CD14-positive monocyte (primary cell): ENCODE results near the gene SNN. TPM values are rescaled to one million over a fixed set of nuclear protein-coding genes. Genes with fewer than 3 reads are reported as not detected.
A peak's percentile ranks its signal among the peaks of the same experiment; 100 is the strongest.

ENCODE experiments used
- DNase-seq, 3 donors: peaks; one replicate each; pipeline ENCODE4 v3.0.0-alpha.2; 2011 to 2022
- H2AFZ ChIP-seq: 2 replicates; pipeline ENCODE4 v1.6.0; 2012; ENCODE audit warnings: mild to moderate bottlenecking, low read depth, low read length, inconsistent platforms; ENCODE audit not compliant: insufficient read depth, poor library complexity, severe bottlenecking
- H3K27ac ChIP-seq, 2 donors: 1 replicate in 1 of 2; 2 replicates in 1 of 2; pipeline ENCODE4 v1.5.1; 2012 to 2013; ENCODE audit warnings: low read length in 2 of 2, control low read depth in 1 of 2, inconsistent platforms in 1 of 2, low read depth in 1 of 2, mild to moderate bottlenecking in 1 of 2
- H3K27me3 ChIP-seq, 2 donors: one replicate each; pipeline versions ENCODE4 v1.6.0 to v1.6.1; 2011 to 2013; ENCODE audit warnings: low read length in 2 of 2; ENCODE audit not compliant: control insufficient read depth in 2 of 2, insufficient read depth in 2 of 2
- H3K36me3 ChIP-seq, 2 donors: replicated peaks in 1 of 2; 1 replicate in 1 of 2; 2 replicates in 1 of 2; pipeline versions ENCODE4 v1.5.1 to v1.6.1; 2012 to 2013; ENCODE audit warnings: low read length in 2 of 2, control low read depth in 1 of 2, inconsistent platforms in 1 of 2, mild to moderate bottlenecking in 1 of 2; ENCODE audit not compliant: insufficient read depth in 2 of 2, control insufficient read depth in 1 of 2
- H3K4me1 ChIP-seq, 2 donors: 1 replicate in 1 of 2; 2 replicates in 1 of 2; pipeline versions ENCODE4 v1.5.1 to v1.6.1; 2012 to 2013; ENCODE audit warnings: low read length in 2 of 2, control low read depth in 1 of 2, inconsistent platforms in 1 of 2, mild to moderate bottlenecking in 1 of 2, moderate library complexity in 1 of 2; ENCODE audit not compliant: insufficient read depth in 2 of 2, control insufficient read depth in 1 of 2
- H3K4me2 ChIP-seq: replicated peaks from 2 replicates; pipeline ENCODE3; 2012; ENCODE audit warnings: low read length, moderate library complexity, mild to moderate bottlenecking; ENCODE audit not compliant: poor library complexity, severe bottlenecking; ENCODE audit errors: extremely low read depth
- H3K4me3 ChIP-seq, 3 experiments: fragments of 200-600 bp in 1 of 3; sonication (generic) in 1 of 3; replicated peaks in 1 of 3; 1 replicate in 2 of 3; 2 replicates in 1 of 3; pipeline ENCODE4 v1.5.1; 2011 to 2013; ENCODE audit warnings: low read length in 3 of 3, mild to moderate bottlenecking in 3 of 3, control low read depth in 2 of 3, low read depth in 2 of 3, inconsistent platforms in 1 of 3, moderate library complexity in 1 of 3
- H3K79me2 ChIP-seq: 2 replicates; pipeline ENCODE4 v1.6.0; 2012; ENCODE audit warnings: mild to moderate bottlenecking, control low read depth, inconsistent platforms, low read length, moderate library complexity; ENCODE audit not compliant: insufficient read depth
- H3K9ac ChIP-seq: 2 replicates; pipeline ENCODE4 v1.6.0; 2017; ENCODE audit warnings: low read length, mild to moderate bottlenecking; ENCODE audit not compliant: insufficient read depth, poor library complexity, severe bottlenecking
- H3K9me3 ChIP-seq, 2 donors: replicated peaks in 1 of 2; 1 replicate in 1 of 2; 2 replicates in 1 of 2; pipeline versions ENCODE4 v1.5.1 to v1.6.1; 2012 to 2013; ENCODE audit warnings: low read length in 2 of 2, control low read depth in 1 of 2; ENCODE audit not compliant: control insufficient read depth in 1 of 2, insufficient read depth in 1 of 2
- H4K20me1 ChIP-seq: 2 replicates; pipeline ENCODE4 v1.6.0; 2012; ENCODE audit warnings: mild to moderate bottlenecking, low read length, control low read depth, moderate library complexity; ENCODE audit not compliant: insufficient read depth
- H3K27ac Mint-ChIP-seq, 7 donors: one replicate each; pipeline ENCODE4 v1.8.0; 2020; ENCODE audit warnings: mild to moderate bottlenecking in 7 of 7, mixed read lengths in 7 of 7, moderate library complexity in 6 of 7, inconsistent platforms in 2 of 7
- H3K27me3 Mint-ChIP-seq, 3 donors: one replicate each; pipeline ENCODE4 v1.8.0; 2021 to 2022; ENCODE audit warnings: low read depth in 3 of 3, mild to moderate bottlenecking in 3 of 3, mixed read lengths in 3 of 3, moderate library complexity in 3 of 3, inconsistent platforms in 1 of 3
- H3K36me3 Mint-ChIP-seq, 2 donors: one replicate each; pipeline ENCODE4 v1.8.0; 2020; ENCODE audit warnings: mixed read lengths in 2 of 2, inconsistent platforms in 1 of 2, mild to moderate bottlenecking in 1 of 2
- H3K4me1 Mint-ChIP-seq: one replicate; pipeline ENCODE4 v1.8.0; 2020; ENCODE audit warnings: mild to moderate bottlenecking, mixed read lengths
- H3K4me3 Mint-ChIP-seq, 2 donors: one replicate each; pipeline ENCODE4 v1.8.0; 2020; ENCODE audit warnings: mild to moderate bottlenecking in 2 of 2, mixed read lengths in 2 of 2, moderate library complexity in 1 of 2
- H3K9me3 Mint-ChIP-seq, 7 donors: one replicate each; pipeline ENCODE4 v1.8.0; 2020 to 2022; ENCODE audit warnings: mixed read lengths in 7 of 7, mild to moderate bottlenecking in 6 of 7, moderate library complexity in 6 of 7, inconsistent platforms in 2 of 7
- CTCF ChIP-seq: fragments of 200-600 bp; IDR thresholded peaks from one replicate; pipeline ENCODE4 v1.8.0; 2022; ENCODE audit warnings: antibody characterized with exemption, mild to moderate bottlenecking
- WGBS: methylation state at CpG from one replicate; pipeline ENCODE4 v1.1.5; 2013; ENCODE audit warnings: missing lambda C conversion rate; ENCODE audit not compliant: insufficient coverage; 5-methylcytosine and 5-hydroxymethylcytosine counted together
- intact Hi-C, 2 donors: fragments of 100-400 bp; cut with micrococcal nuclease; formaldehyde crosslinking; loops; one replicate each; pipeline versions ENCODE4 v1.15.0 to v1.15.1; 2023
- polyA plus RNA-seq, 3 donors: library from polyadenylated mRNA; depleted of rRNA in 1 of 3; unstranded in 2 of 3; stranded (reverse) in 1 of 3; fragments of 300-500 nt in 2 of 3; fragments of >200 nt in 1 of 3; fragmentation: Illumina TruSeq in 2 of 3; gene quantifications; 1 replicate in 2 of 3; 2 replicates in 1 of 3; pipeline ENCODE4 v1.2.3, GENCODE V29; 2012 to 2021

The SNN gene
- polyA plus RNA-seq, 3 donors, result 89.4 to 111 (median 91.7) TPM

GRCh38 chr16:11699234-11699894, 31.1 kb downstream of the SNN start:
- H3K4me3 ChIP-seq, result no peak overlapping the region
- H3K79me2 ChIP-seq, result peaks cover 48% of the 10 kb centered on the region
- H2AFZ ChIP-seq, result no peak overlapping the region
- no peak overlapping the region for H3K9ac ChIP-seq
- H3K9me3 ChIP-seq, result no peaks in the 10 kb centered on the region
- H3K4me2 ChIP-seq, result peak overlapping the region; percentile 57
- Mint-ChIP-seq H3K9me3 (no peaks in the 10 kb centered on the region), H3K27ac (peak overlapping the region; percentile 42 to 92 (median 77)), H3K4me1 (peaks cover 30% of the 10 kb centered on the region), H3K27me3 (peaks cover 0 to under 1% (median 0%) of the 10 kb centered on the region in 3 donors), H3K36me3 (peaks cover 77 to 81% of the 10 kb centered on the region in 2 donors), H3K4me3 (no peak overlapping the region)
- H3K27ac ChIP-seq, result peak overlapping the region in 1 of 2 donors; percentile 77
- no peaks in the 10 kb centered on the region for H3K27me3 ChIP-seq
- peaks cover 63 to 76% of the 10 kb centered on the region in 2 donors for H3K36me3 ChIP-seq
- 100% methylated on average over 6 of the region's 10 CpGs for WGBS
- peaks cover 34% of the 10 kb centered on the region for H4K20me1 ChIP-seq
- no peak for DNase-seq
- intact Hi-C loops, result no loop called here
- peaks cover 20 to 24% of the 10 kb centered on the region in 2 donors for H3K4me1 ChIP-seq
- no peak for TF ChIP-seq CTCF

GRCh38 chr16:11700264-11701029, 32.2 kb downstream of the SNN start:
- H3K4me1 Mint-ChIP-seq, result peaks cover 27% of the 10 kb centered on the region
- Histone ChIP-seq H3K9ac (no peak overlapping the region), H3K9me3 (no peaks in the 10 kb centered on the region), H3K79me2 (peaks cover 40% of the 10 kb centered on the region), H3K4me2 (peak overlapping the region; percentile 57), H4K20me1 (peaks cover 37% of the 10 kb centered on the region), H3K27me3 (no peaks in the 10 kb centered on the region), H3K4me3 (peak overlapping the region in 1 of 3 experiments; percentile 33), H3K36me3 (peaks cover 56 to 76% of the 10 kb centered on the region in 2 donors), H2AFZ (no peak overlapping the region), H3K27ac (peak overlapping the region; percentile 76 to 77), H3K4me1 (peaks cover 20 to 24% of the 10 kb centered on the region in 2 donors)
- no peak for TF ChIP-seq CTCF
- peak; percentile 70 to 82 (median 73) for DNase-seq
- H3K36me3 Mint-ChIP-seq, result peaks cover 73 to 80% of the 10 kb centered on the region in 2 donors
- intact Hi-C loops, result loop anchor here (2.0 to 5.0 kb wide), 2 partner anchors 32 to 33 kb away; partner anchors contain the start of gene SNN (in 2 of the 2)
- peak overlapping the region in 1 of 2 donors; percentile 75 for H3K4me3 Mint-ChIP-seq
- H3K9me3 Mint-ChIP-seq, result no peaks in the 10 kb centered on the region
- H3K27ac Mint-ChIP-seq, result peak overlapping the region; percentile 83 to 94 (median 89)
- no peaks in the 10 kb centered on the region for H3K27me3 Mint-ChIP-seq
- WGBS, result 0% methylated on average over 4 of the region's 9 CpGs
